Medulla oblongata (tissue), 1 donor: Measurements from ENCODE around the gene MTCL1.

Experiments used
- DNase-seq: peaks from one replicate; pipeline ENCODE4 v3.0.0-alpha.2; 2015; ENCODE audit errors: extremely low spot score

The MTCL1 gene

GRCh38 chr18:8810157-8810556 is 104.8 kb downstream of the MTCL1 start:
- DNase-seq = no peak

GRCh38 chr18:8811115-8811514 is 105.8 kb downstream of the MTCL1 start:
- DNase-seq = no peak

GRCh38 chr18:8812631-8813030 is 107.3 kb downstream of the MTCL1 start:
- no peak for DNase-seq

GRCh38 chr18:8813611-8814010 is 108.3 kb downstream of the MTCL1 start:
- no peak for DNase-seq

- DNase-seq = no peak
These were observed 108.8 kb downstream of the MTCL1 start for GRCh38 chr18:8814206-8814605.

GRCh38 chr18:8816220-8816619 is 110.9 kb downstream of the MTCL1 start:
- no peak for DNase-seq

- no peak for DNase-seq
These were observed 111.5 kb downstream of the MTCL1 start for GRCh38 chr18:8816816-8817215.

- no peak for DNase-seq
These were observed 113.6 kb downstream of the MTCL1 start for GRCh38 chr18:8818982-8819381.

- no peak for DNase-seq
These were observed 115.2 kb downstream of the MTCL1 start for GRCh38 chr18:8820396-8821082.

GRCh38 chr18:8821083-8821465 is 115.7 kb downstream of the MTCL1 start:
- no peak for DNase-seq

- no peak for DNase-seq
These were observed 116.2 kb downstream of the MTCL1 start for GRCh38 chr18:8821531-8821930.

GRCh38 chr18:8822643-8823042 is 117.3 kb downstream of the MTCL1 start:
- no peak for DNase-seq

GRCh38 chr18:8823530-8823929 is 118.2 kb downstream of the MTCL1 start:
- no peak for DNase-seq

GRCh38 chr18:8824846-8825245 is 119.5 kb downstream of the MTCL1 start:
- DNase-seq = no peak

- DNase-seq = no peak
These were observed 119.9 kb downstream of the MTCL1 start for GRCh38 chr18:8825273-8825672.

GRCh38 chr18:8825729-8826375 is 120.5 kb downstream of the MTCL1 start:
- no peak for DNase-seq

GRCh38 chr18:8826514-8826913 is 121.2 kb downstream of the MTCL1 start:
- DNase-seq = no peak

- DNase-seq = no peak
These were observed 121.6 kb downstream of the MTCL1 start for GRCh38 chr18:8826971-8827370.

- no peak for DNase-seq
These were observed 122.9 kb downstream of the MTCL1 start for GRCh38 chr18:8828300-8828699.

GRCh38 chr18:8828798-8829197 is 123.4 kb downstream of the MTCL1 start:
- DNase-seq = no peak

GRCh38 chr18:8830067-8831060 is 125.0 kb downstream of the MTCL1 start:
- DNase-seq = no peak

- DNase-seq = no peak
These were observed 125.8 kb downstream of the MTCL1 start for GRCh38 chr18:8831112-8831511.
